HG03432 (cell line): ENCODE measurements around the gene SYT4.
"Not testable (repeated sequence)": the region's sequence is repeated elsewhere in the genome, so short reads cannot be mapped to it uniquely, and the experiment has no call there.

Experiments used
- ATAC-seq: cut with Tn5 transposase; IDR thresholded peaks from one replicate; pipeline ENCODE4 v1.9.1; 2021; ENCODE audit warnings: mild to moderate bottlenecking, moderate library complexity; ENCODE audit not compliant: unreplicated experiment

The SYT4 gene, protein sequence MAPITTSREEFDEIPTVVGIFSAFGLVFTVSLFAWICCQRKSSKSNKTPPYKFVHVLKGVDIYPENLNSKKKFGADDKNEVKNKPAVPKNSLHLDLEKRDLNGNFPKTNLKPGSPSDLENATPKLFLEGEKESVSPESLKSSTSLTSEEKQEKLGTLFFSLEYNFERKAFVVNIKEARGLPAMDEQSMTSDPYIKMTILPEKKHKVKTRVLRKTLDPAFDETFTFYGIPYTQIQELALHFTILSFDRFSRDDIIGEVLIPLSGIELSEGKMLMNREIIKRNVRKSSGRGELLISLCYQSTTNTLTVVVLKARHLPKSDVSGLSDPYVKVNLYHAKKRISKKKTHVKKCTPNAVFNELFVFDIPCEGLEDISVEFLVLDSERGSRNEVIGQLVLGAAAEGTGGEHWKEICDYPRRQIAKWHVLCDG

DNA sequence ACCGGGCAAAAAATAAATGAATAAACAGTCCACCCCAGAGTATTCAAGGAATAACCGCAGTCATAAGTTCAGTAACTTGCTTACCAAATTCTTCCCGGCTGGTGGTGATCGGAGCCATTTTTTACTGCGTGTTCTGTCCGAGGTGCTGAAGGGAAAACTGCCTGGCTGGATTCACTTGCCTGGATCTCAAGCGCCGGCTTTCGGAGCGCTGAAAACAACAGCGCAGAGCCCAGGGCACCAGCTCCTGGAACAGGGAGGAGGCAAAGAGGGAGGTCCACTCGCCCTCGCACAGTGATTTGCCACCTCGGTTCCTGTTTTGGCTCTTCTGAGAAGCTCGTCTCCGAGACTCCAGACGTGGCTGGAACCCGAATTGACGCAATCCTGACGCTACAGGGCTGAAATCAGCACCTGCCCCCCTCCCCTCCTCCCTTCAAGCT is at the start of gene SYT4:
TSS of gene SYT4 (minus strand) at position 327 of the 437 bp plus-strand sequence. CDS start at position 118, 209 bp downstream.
- no peak for ATAC-seq

DNA sequence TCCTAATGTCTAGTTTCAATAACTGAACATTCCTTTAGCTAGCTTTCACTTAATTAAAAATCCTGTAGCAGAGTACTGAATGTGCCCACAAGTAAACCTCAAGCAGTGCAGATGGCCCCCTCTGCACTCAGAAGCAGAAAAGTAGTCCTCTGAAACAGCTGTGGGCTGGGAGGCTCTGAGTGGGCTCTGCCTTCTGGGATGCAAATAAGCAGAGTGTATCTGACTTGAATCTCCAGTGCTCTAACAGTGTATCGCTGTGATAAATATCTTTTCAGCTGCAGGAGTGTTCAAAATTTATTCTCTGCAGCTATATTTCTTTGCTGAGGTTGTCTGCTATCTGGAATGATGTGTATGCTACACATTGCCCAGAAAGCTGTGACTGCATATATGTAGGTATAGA is 44.8 kb upstream of the SYT4 start:
- ATAC-seq: no peak

DNA sequence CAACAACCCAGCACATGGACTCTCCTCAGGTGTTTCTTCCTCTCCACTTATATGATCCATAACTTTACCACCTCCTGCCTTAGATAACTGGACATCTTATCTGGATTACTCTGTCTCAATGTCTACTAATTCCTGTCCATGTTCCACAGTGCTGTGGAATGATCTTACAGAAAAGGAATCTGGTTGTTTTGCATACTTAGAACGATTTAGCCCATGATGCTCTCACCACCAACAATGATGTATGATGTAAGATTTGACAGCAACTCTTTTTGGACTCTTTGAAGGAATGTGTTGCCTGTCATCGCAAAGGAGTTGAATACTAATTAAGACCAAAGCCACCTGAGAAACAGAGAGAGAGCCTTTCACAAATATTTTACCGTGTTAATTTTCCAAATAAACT is 37.7 kb upstream of the SYT4 start:
- ATAC-seq: no peak

DNA sequence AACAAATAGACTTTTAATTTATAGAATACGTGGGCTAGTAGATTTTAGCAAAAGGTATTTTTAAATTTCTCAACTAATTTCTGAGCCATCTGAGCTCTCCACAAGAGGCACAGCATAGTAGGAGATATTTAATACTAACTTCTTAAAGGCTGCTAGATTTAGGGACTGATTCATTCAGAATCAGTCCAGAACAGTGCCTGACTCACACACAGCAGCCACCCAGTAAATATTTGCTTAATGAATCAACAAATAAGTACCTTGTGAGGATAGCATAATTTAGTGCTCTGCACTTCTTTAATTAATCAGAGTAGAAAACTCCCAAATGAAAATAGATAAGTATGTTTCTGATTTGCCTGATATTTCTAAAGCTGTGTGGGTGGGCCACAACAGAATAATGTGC is 35.6 kb upstream of the SYT4 start:
- no peak for ATAC-seq

DNA sequence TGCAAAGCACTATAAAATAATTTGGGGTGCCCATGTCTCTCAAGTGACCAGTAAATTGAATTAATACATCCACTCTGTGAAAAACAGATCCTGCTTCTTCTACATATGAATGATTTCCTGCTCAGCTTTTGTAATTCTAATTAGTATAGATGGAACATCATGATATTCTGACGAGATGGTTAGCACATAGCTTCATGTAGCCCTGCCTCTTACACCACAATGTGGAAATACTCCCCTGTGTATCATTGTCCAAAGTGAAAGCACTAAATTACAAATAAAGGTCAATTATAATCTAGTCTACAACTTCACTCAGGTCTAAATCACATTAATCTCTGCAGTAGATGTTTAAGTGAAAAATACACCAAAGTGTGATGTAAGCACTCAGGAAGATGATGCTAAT is 32.9 kb upstream of the SYT4 start:
- ATAC-seq: no peak

DNA sequence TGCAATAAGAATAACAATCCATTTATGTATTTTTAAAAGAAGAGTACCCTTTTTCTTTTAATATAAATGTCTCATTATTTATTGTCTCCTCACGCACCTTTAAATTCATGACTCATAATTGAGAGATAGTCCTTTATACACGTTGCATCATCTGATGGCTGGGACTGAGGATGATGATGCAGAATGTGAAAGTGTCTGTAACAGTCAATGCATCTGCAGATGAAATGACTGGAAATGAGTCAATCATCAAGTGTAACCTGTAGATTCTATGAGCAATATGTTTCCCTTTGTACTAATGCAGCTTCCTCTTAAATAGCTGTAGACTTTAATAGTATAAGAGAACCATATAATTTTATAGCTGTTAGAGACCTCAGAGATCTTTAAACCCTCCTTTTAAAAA is 26.1 kb upstream of the SYT4 start:
- ATAC-seq: no peak

DNA sequence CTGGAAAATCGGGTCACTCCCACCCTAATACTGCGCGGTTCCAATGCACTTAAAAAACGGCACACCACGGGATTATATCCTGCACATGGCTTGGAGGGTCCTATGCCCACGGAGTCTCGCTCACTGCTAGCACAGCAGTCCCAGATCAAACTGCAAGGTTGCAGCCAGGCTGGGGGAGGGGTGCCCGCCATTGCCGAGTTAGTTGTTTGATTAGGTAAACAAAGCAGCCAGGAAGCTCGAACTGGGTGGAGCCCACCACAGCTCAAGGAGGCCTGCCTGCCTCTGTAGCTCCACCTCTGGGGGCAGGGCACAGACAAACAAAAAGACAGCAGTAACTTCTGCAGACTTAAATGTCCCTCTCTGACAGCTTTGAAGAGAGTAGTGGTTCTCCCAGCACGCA is 8.9 kb upstream of the SYT4 start:
- ATAC-seq: not testable (repeated sequence)

DNA sequence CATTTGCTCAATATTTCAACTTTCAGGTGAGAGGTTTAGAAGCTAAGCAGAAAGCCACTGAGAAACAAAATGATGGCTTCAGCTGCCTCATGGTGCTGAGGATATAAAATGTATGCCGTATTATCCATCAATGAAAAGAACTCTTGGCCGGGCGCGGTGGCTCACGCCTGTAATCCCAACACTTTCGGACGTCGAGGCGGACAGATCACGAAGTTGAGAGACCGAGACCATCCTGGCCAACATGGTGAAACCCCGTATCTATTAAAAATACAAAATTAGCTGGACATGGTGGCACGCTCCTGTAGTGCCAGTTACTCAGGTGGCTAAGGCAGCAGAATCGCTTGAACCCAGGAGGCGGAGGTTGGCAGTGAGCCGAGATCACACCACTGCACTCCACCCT is 6.0 kb upstream of the SYT4 start:
- ATAC-seq: no peak

DNA sequence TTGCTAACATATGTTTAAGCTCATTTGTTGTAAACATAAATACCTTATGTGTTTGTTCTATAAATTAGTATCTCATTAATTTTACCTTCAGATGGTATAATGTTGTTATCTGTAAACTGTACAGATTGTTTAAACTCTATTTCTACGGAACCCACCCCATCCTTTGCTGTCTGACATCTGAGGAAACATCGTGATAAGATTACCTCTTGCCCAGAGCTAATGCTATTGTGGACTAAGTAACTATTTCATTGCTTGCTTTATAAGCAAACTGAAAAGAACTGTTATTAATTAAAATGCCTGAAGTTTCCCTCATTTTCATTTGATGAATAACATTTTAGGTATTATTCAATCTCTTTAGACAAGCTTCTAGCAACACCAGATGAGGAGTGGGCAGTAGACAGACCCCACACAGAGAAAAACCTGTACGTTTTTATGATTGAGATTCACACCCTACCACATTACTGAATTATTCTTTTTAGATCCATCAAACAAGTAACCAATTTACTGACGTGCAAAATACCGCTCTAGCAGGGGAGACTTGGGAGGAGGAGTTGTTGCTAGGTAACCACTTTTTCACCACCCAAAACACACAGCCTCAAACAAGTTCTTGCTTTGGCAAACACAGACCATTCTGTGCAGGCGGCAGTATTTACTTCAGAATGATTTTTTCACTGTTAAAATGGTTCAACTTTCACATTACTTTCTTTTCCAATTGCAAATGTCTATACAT is 1.9 kb upstream of the SYT4 start:
- peak; percentile 70 for ATAC-seq

DNA sequence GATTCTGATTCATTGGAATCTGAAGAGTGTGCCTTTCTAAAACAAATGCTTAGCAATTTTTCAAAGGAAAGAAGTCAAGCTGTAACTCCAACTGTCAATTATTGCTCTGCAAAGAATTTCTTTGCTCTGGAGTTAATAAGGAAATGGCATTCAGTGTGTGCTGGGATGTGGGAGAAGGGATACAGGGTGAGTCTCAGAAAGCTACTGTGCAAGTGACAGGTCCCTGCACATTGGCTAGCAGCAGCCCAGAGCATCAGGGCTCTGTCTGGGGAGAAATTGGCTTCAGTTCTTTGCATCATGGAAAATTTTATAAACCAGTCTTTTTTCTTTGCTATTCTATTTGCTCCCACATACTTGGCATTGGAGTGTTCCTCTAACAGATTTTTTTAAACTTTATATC is 1.1 kb upstream of the SYT4 start:
- no peak for ATAC-seq

DNA sequence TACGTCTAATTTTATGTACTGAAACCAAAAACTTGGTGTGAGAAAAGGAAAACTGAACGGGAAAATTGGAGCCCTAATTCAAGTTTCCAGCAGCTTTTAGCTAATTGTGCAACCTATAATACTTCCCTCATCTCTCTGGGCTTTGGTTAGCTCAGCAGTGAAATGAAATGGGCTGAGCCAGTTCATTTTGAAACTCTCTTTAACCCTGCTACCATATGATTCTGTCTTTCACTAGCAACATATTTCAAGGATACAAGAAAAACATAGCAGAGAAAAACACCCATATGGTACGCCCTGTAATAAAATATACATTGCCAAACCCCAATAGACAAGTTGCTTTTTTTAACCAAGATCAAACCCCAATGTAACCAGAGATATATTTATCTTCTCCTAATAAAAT is 799 bp downstream of the SYT4 start:
- no peak for ATAC-seq

DNA sequence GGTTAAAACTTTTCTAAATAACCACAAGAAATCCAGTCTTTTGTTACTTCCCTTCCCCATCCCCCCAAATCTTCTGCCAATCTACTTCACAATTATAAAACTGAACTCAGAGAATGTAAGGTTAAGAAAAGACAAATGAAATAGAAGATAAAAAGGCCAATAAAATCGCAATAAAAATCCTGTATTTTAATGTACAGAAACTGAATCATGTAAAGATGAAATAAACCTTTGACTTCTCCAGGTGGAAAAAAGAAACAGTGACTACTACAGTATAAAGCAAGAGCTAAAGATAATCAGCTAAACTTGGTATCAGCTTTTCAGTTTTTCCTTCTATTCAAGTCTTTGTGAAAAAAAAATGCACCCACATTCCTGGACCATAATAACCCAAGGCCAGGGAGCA is 1.7 kb downstream of the SYT4 start:
- no peak for ATAC-seq

DNA sequence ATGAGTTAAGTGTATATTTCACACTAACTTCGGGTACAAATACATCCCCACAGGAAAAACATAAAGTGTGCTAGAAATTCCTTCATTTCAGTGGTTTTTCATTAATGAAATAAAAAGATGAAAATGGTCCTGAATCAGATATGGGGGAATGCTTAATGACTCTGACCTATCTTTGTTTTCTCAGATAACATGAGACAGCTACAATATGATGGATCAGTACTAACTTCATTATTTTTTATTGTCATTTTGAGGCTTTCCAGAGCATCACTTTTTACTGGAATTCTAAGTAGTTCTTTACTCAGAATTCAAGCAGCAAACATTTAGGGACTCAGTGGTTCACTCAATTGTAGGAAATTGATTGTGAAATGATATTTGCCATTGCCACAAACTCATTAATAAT is 2.8 kb downstream of the SYT4 start:
- ATAC-seq: no peak

DNA sequence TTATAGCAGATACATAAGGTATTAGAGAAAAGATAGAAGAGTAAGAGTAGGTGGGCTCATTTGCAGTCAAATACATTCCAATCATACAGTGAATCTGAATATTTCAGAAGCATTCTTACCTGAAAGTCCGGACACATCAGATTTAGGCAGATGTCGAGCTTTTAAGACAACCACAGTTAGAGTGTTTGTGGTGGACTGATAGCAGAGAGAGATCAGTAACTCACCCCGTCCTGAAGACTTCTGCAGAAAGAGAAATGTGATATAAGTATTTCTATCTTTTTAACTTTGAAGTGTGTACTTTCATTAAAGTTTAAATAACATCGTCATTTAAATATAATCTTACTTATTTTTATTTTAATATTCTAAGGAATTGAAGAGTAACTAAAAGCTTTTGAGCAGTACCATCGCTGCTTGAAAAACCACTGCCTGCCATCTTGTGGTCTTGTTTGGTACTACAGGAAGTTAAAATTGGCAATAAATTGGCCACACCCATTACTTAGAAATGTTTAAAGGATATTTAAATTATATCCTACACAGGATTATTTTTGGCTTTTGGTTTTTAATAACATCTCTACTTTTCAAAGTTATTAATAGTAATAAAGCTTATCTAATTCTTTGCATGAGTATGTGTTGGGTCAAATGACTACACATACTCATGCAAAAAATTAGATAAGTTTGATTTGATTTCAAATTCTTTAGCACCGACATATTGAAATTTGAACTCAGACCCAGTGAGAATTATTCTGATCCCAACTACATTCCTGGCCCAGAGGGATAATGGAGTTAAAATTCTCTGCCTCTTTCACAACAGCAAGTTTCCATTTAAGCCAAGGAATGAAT is 5.5 kb downstream of the SYT4 start:
- ATAC-seq: peak; percentile 74

DNA sequence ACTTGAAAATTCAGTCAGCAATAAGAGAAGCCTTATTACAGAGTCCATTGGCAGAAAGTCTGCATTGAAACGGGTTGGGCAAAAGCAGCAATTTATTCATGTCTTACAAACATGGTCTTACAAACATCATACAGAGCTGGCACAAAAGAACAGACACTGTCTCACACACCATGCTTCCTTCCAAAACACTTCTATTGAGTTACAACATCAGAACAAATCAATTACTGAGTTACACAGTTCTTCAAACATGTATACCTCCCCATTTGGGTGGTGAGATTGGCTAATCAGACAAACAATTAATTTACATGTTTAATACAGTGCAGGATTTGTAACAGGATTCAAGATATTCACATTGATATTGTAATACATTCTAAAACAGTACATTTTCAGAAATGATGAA is 9.5 kb downstream of the SYT4 start:
- ATAC-seq: no peak

DNA sequence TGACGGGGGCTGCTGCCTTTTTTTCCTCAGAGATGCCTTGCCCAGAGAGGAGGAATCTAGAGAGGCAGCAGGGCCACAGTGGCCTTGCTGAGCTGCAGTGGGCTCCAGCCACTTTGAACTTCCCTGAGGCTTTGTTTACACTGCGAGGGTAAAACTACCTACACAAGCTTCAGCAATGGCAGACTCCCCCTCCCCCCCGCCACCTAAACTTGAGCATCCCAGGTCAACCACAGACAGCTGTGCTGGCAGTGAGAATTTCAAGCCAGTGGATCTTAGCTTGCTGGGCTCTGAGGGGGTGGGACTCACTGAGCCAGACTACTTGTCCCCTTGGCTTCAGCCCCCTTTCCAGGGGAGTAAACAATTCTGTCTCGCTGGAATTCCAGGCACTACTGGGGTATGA is 11.8 kb downstream of the SYT4 start:
- ATAC-seq: no peak

DNA sequence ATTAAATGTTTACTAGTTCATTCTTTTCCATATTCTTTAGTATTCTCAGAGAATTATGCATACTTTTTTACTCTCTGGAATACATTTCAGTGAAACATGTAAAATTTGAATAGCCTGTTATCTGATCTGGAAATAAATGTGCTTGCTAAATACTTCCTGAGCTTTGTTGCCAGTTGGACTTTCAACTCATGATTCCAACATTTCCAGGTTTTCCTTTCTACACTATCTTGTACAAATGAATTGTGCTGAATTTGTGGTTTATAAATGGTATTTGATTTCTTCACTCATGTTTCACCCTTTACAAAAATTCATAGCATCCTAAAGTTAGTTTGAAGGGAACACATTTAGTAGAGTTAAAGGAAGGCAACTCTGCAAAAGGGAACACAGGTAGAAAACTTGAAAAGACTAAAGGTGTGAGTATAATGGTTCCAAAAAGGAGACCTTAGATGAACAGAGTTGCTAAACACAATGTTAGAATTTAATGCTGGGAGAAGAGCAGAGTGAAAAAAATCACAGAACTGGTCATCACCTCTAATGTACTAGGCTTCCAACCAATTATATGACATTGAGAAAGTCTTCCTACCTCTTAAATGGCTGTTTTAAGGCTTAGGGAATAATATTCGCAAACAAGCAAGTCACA is 28.6 kb downstream of the SYT4 start:
- ATAC-seq: no peak

DNA sequence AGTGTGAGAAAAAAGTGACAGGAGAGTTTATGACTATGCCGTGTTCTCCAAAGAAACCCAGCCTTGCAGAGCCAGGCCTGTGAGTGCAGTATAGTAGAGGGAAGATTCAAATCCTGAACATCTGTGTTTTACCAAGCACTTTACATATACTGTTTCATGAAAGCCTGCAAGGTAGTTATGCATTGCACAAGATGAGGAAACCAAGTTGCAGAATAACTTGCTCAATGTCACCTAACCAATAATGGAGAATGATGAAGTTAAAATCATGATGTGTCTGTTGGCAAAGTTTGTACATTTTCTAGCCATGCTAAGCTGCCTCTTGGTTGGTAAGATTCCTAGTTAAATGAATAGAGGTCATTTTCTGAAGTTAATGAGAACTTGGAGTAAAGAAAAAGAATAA is 29.3 kb downstream of the SYT4 start:
- ATAC-seq: no peak

DNA sequence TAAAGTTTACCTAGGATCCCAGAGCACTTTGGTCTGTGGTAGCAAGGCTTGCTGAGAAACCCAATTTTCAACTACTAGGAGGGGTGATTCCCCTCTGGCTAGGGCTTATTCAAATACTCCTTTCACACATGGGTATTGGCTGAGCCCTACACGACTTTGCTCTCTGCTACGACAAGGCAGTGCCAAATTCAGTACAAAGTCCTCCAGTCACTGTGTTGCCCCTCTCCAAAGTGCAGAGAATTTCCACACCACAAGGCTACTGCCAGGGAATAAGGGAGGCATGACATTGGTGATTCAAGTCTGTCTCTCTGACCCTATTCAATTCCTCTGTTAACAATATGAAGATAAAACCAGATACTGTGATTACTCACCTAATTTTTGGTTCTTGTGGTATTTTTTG is 38.9 kb downstream of the SYT4 start:
- no peak for ATAC-seq

DNA sequence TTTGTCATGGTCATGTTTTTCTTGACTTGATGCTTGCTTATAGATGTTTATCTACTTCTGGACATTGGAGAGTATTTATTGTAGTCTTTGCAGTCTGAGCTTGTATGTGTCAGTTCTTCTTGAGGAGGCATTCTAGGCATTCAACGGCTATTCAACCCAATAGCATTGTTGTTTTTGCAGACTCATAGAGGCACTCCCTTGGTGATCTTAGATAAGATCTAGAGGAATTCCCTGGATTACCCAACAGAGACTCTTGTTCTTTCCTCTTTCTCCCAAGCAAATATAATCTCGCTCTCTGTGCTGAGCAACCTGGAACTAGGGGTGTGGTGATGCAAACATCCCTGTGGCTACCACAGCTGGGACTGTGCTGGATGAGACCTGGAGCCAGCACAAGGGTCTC is 40.4 kb downstream of the SYT4 start:
- no peak for ATAC-seq

DNA sequence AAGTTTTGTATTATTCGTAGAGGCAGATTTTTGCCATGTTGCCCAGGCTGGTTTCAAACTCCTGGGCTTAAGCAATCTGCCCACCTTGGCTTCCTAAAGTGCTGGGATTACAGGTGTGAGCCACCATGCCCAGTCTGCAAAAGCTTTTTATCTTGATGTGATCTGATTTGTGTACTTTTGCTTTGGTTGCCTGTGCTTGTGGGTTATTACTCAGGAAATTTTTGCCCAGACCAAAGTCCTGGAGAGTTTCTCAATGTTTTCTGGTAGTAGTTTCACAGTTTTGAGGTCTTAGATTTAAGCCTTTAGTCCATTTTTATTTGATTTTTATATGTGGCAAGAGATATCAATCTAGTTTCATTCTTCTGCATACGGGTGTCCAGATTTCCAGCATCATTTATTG is 42.4 kb downstream of the SYT4 start:
- no peak for ATAC-seq
